ENCODE measurements around the gene GPR18.

The GPR18 gene

DNA sequence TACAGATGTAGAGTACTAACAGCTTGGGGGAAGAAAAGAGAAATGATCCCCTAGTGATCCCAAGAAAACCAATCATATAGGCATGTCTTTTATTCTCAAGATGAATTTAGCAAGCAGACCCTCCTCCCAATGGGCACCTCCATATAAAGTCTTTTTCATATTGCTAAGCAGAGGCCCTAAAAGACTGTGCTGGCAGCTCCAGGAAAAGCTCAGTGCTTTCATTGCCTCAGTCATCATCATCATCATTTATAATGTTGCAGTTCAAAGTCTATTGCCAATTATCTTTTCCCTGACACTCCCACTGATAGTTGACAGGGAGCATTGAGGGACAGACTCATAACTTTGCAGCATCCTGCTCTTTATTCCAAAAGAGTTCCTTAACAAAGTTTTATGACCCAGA lies 36.0 kb upstream of the GPR18 start:
- TF ChIP-seq, protein P1, sequence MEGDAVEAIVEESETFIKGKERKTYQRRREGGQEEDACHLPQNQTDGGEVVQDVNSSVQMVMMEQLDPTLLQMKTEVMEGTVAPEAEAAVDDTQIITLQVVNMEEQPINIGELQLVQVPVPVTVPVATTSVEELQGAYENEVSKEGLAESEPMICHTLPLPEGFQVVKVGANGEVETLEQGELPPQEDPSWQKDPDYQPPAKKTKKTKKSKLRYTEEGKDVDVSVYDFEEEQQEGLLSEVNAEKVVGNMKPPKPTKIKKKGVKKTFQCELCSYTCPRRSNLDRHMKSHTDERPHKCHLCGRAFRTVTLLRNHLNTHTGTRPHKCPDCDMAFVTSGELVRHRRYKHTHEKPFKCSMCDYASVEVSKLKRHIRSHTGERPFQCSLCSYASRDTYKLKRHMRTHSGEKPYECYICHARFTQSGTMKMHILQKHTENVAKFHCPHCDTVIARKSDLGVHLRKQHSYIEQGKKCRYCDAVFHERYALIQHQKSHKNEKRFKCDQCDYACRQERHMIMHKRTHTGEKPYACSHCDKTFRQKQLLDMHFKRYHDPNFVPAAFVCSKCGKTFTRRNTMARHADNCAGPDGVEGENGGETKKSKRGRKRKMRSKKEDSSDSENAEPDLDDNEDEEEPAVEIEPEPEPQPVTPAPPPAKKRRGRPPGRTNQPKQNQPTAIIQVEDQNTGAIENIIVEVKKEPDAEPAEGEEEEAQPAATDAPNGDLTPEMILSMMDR (conservative IDR thresholded peaks at IDR 0.05; ENCODE audit: low read depth): no peak

DNA sequence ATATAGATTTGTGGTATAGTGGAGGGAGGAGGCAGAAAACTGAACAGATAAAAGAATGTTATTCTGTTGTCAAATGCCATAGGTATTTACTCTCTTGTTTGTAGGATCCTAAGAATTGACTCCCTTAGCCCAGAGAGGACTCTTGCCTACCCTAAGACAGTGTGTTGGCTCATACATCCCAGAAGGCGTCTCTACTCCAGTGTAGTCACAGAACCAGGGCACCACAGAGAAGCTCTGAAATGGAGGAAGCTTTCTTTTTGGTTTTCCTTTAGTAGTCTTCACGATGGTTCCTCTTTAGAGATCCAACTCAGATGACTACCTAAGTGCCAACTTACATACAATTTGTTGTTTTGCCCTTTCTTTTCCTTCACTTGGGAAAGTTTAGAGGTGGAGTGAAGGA lies 35.0 kb upstream of the GPR18 start:
- no peak overlapping the region for H3K27ac ChIP-seq
- ChIA-PET POLR2A (ENCODE audit: low non-redundant PET) (no interaction called here), CTCF (no interaction called here)
- no peak for DNase-seq (ENCODE audit: low spot score)
- TF ChIP-seq, protein P1 (conservative IDR thresholded peaks at IDR 0.05; ENCODE audit: low read depth): no peak

More for the DNA sequence above, 36.0 kb upstream of the GPR18 start:
- H3K27ac ChIP-seq: no peak overlapping the region
- CTCF ChIA-PET: no interaction called here
- no peak for DNase-seq (ENCODE audit: low spot score)
- POLR2A ChIA-PET (ENCODE audit: low non-redundant PET): no interaction called here

DNA sequence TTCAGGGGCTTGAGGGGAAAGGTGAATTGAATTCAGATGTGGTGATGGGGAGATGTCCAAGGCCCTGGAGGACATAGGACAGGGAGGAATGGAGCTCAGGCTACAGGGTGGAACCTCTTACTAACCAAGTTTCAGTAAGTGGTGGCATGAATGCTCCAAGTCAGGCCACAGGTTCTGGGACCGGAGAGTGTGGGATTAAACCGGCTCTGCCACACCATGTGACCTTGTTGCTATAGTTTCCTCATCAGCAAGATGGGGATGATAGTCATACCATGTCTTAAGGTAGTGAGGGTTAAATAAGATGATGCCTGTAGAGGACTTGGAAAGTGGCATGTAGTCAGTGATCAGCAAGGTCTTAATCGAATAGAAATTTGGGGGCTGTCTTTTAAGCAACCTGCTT lies 32.7 kb upstream of the GPR18 start:
- no peak for DNase-seq (ENCODE audit: low spot score)
- POLR2A ChIA-PET (ENCODE audit: low non-redundant PET): no interaction called here

DNA sequence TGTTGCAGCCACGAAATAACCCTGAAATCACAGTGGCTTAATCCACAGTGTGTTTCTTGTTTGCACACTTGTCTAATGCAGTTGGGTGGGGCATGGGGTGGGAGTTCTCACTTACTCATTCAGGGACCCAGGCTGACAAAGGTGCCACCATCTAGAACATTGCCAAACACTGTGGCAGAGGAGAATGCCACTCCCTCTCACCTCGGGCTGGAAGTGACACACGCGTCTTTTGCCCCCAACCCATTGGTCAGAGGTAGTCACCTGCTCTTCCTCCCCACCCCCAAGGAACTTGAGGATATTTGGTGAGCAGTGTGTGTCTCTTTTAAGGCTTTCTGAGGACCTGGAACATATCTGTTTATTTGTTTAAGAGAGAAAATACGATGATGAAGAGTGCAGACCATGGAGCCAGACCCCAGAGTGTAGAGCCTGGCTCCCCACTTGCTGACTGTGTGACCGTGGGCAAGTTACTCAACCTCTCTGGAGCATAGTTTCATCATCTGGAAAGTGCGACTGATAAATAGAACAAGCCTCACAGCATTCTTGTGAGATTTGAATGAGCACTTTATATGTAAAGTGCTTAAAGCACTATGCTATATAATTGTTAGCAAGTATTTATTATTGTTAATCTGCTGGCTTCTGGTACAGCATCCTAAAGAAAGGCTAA lies 31.6 kb upstream of the GPR18 start:
- POLR2A ChIA-PET (ENCODE audit: low non-redundant PET): no interaction called here
- H3K27ac ChIP-seq: no peak overlapping the region
- CTCF ChIA-PET: no interaction called here
- DNase-seq (ENCODE audit: low spot score): no peak
- TF ChIP-seq, protein P1 (conservative IDR thresholded peaks at IDR 0.05; ENCODE audit: low read depth): no peak

More for the DNA sequence above, 32.7 kb upstream of the GPR18 start:
- no peak overlapping the region for H3K27ac ChIP-seq
- TF ChIP-seq, protein P1 (conservative IDR thresholded peaks at IDR 0.05; ENCODE audit: low read depth): no peak
- CTCF ChIA-PET: no interaction called here

DNA sequence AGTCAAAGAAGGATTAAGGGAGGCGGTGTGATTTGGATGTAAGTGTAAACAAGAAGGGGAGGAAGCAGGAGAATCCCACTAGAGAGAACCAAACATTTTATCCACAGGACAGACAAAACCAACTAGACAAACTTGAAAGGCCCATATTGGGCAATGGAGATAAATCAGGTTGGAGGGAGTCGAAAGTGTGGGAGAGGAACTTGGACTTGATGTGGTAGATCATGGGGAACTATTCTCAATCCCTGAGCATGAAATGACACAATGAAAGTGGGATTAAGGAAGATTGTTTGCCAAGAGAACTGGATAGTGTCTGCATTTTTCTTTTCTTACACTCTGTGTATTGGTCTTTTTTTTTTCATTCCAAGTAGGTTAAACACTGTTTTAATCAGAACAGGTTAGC lies 31.1 kb upstream of the GPR18 start:
- no peak overlapping the region for H3K27ac ChIP-seq
- POLR2A ChIA-PET (ENCODE audit: low non-redundant PET): no interaction called here
- DNase-seq (ENCODE audit: low spot score): no peak
- CTCF ChIA-PET: interaction anchor here (0.6 kb wide), 1 partner anchor 357 kb away, joined by 3 read pairs; no protein-coding TSS in a partner anchor
- TF ChIP-seq, protein P1 (conservative IDR thresholded peaks at IDR 0.05; ENCODE audit: low read depth): no peak

DNA sequence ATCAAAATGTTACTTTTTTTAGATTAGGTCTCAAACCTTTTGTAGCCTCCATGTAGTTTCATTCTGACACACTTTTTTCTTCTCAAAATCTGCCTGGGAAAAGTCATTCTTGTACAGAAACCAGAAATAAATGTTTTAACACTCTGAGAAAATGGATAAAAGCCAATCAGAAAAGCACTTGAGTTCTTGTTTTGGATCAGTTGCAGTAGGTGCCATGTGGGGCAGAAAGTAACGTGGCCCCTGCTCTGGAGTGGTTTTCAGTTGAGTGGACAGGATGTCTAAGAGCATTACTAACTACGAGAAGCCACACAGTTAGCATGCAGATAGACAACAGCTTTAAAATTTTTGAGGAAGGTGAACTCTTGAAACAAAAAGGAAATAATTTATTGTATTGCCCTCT lies 29.9 kb upstream of the GPR18 start:
- ChIA-PET POLR2A (ENCODE audit: low non-redundant PET) (no interaction called here), CTCF (interaction anchor here (0.6 kb wide), 1 partner anchor 14 kb away, joined by 3 read pairs; no protein-coding TSS in a partner anchor)
- TF ChIP-seq, protein P1 (conservative IDR thresholded peaks at IDR 0.05; ENCODE audit: low read depth): no peak
- no peak for DNase-seq (ENCODE audit: low spot score)
- no peak overlapping the region for H3K27ac ChIP-seq
